GM12892 (cell line): ENCODE results near the gene PSME3.

Experiments used
- POLR2A ChIP-seq: IDR thresholded peaks from 2 replicates; pipeline ENCODE4 v1.6.1; 2011; ENCODE audit warnings: low read depth, low read length, control low read depth
- POLR2AphosphoS5 ChIP-seq: IDR thresholded peaks from 2 replicates; pipeline ENCODE4 v1.6.1; 2011; ENCODE audit warnings: low read depth, low read length, control low read depth
- TAF1 ChIP-seq: IDR thresholded peaks from 2 replicates; pipeline ENCODE4 v1.6.1; 2011; ENCODE audit warnings: low read depth, mild to moderate bottlenecking, control low read depth, low read length, borderline replicate concordance

DNA sequence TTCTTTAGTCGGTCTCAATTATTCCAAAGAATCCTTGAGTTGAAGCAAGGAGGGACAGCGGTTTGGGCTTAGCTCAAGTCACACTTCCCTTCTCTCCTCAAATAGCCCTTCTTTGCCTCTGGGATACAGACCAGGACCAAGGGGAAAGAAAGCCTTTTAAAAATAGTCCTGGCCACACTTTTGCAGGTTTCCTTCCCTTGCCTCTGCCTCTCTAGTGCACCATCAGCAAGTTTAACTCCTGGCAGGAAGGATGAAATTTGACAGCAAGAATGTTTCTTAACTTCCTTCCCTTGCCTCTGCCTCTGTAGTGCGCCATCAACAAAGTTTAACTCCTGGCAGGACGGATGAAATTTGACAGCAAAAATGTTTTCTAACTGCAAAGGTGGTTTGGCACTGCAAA lies 60.2 kb downstream of the PSME3 start:
- no peak for TF ChIP-seq TAF1
- no peak for TF ChIP-seq POLR2A
- no peak for TF ChIP-seq POLR2AphosphoS5
